Measurements from ENCODE around the gene HSPB1. TPM values are rescaled to one million over a fixed set of nuclear protein-coding genes. Genes with fewer than 3 reads are reported as not detected.

The HSPB1 gene
- total and polyA plus RNA-seq, 2 experiments from 2014 or later = 96.5 to 1,542 TPM

- in situ Hi-C loops (cut with MboI) = no loop called here
- H3K27ac ChIP-seq = no peak overlapping the region
Measured at GRCh38 chr7:76328389-76328788, 25.9 kb downstream of the HSPB1 start.

GRCh38 chr7:76329479-76329878, 27.0 kb downstream of the HSPB1 start:
- peaks cover 42% of the 10 kb centered on the region for H3F3A ChIP-seq (ENCODE audit: insufficient read depth)
- in situ Hi-C loops (cut with MboI) = no loop called here
- H3K4me2 ChIP-seq (ENCODE audit: unreplicated experiment) = no peak overlapping the region
- DNase-seq = no peak
- H4K20me1 ChIP-seq (ENCODE audit: insufficient read depth) = peaks cover 35% of the 10 kb centered on the region
- peaks cover 10% of the 10 kb centered on the region; the same call in 1 of the 2 replicates for H3K4me1 ChIP-seq (ENCODE audit: insufficient read depth)
- H3K36me3 ChIP-seq (ENCODE audit: low read depth) = peaks cover 39% of the 10 kb centered on the region
- no peak overlapping the region for H2AFZ ChIP-seq
- no peak overlapping the region for H3K9ac ChIP-seq
- WGBS, 2 experiments (ENCODE audit: low coverage in 1 of 2, low lambda C conversion rate in 2 of 2, missing lambda C conversion rate in 2 of 2) = 94 to 95% methylated on average over 27 to 29 of the region's 29 CpGs
- no peaks in the 10 kb centered on the region for H3K9me3 ChIP-seq (ENCODE audit: low read depth)
- no peaks in the 10 kb centered on the region for H3K9me2 ChIP-seq (ENCODE audit: insufficient read depth)
- H3K79me2 ChIP-seq (ENCODE audit: insufficient read depth) = peaks cover 99% of the 10 kb centered on the region
- no peak overlapping the region for H3K27ac ChIP-seq
- H3K4me3 ChIP-seq = no peak overlapping the region
- no peak for TF ChIP-seq EZH2phosphoT487 (IDR thresholded peaks at IDR 0.05; ENCODE audit: insufficient read depth, low read depth)
- no peak for TF ChIP-seq EZH2 (IDR thresholded peaks at IDR 0.05; ENCODE audit: insufficient read depth, poor library complexity, severe bottlenecking)
- no peaks in the 10 kb centered on the region for H3K27me3 ChIP-seq (replicated peaks; ENCODE audit: insufficient read depth)

More at GRCh38 chr7:76328389-76328788, 25.9 kb downstream of the HSPB1 start:
- H3K9ac ChIP-seq = no peak overlapping the region
- H3K36me3 ChIP-seq (ENCODE audit: low read depth) = peaks cover 39% of the 10 kb centered on the region
- H4K20me1 ChIP-seq (ENCODE audit: insufficient read depth) = peaks cover 25% of the 10 kb centered on the region
- no peaks in the 10 kb centered on the region for H3K9me2 ChIP-seq (ENCODE audit: insufficient read depth)
- WGBS, 2 experiments (ENCODE audit: low coverage in 1 of 2, low lambda C conversion rate in 2 of 2, missing lambda C conversion rate in 2 of 2) = 82 to 85% methylated on average over 15 of the region's 15 CpGs
- H3F3A ChIP-seq (ENCODE audit: insufficient read depth) = peaks cover 53% of the 10 kb centered on the region
- no peak overlapping the region for H3K4me3 ChIP-seq
- no peaks in the 10 kb centered on the region for H3K9me3 ChIP-seq (ENCODE audit: low read depth)
- no peak overlapping the region for H2AFZ ChIP-seq
- peaks cover 99% of the 10 kb centered on the region for H3K79me2 ChIP-seq (ENCODE audit: insufficient read depth)
- no peak for DNase-seq
- H3K27me3 ChIP-seq (replicated peaks; ENCODE audit: insufficient read depth) = no peaks in the 10 kb centered on the region
- no peak for TF ChIP-seq EZH2phosphoT487 (IDR thresholded peaks at IDR 0.05; ENCODE audit: insufficient read depth, low read depth)
- no peak for TF ChIP-seq EZH2 (IDR thresholded peaks at IDR 0.05; ENCODE audit: insufficient read depth, poor library complexity, severe bottlenecking)
- H3K4me2 ChIP-seq (ENCODE audit: unreplicated experiment) = no peak overlapping the region
- H3K4me1 ChIP-seq (ENCODE audit: insufficient read depth) = peaks cover 18% of the 10 kb centered on the region

DNA sequence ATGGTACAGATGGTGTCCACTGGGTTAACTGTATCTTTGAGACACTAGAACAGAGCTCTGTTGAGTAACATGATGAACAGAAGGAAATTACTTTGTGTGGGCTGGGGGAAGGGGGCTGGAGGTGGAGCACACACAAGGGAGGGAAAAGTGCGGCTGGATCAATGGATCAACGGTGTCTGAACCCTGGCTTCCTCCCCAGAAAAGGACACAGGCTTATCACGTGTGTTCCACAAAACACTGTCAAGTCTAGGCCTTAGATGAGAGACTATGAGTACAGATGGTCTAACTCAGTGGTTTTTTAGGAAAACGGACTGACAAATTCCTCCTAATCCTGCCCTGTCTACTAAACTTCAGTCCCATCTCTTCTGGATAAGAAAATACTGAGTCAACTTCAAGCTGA, 27.8 kb downstream of the HSPB1 start:
- Histone ChIP-seq H4K20me1 (ENCODE audit: insufficient read depth) (peaks cover 35% of the 10 kb centered on the region), H3K36me3 (ENCODE audit: low read depth) (peaks cover 37% of the 10 kb centered on the region)
- WGBS, 2 experiments (ENCODE audit: low coverage in 1 of 2, low lambda C conversion rate in 2 of 2, missing lambda C conversion rate in 2 of 2) = 58 to 59% methylated on average over 4 of the region's 4 CpGs

GRCh38 chr7:76330673-76331072, 28.2 kb downstream of the HSPB1 start:
- peaks cover 35% of the 10 kb centered on the region for H4K20me1 ChIP-seq (ENCODE audit: insufficient read depth)
- peaks cover 99% of the 10 kb centered on the region for H3K79me2 ChIP-seq (ENCODE audit: insufficient read depth)
- no peak overlapping the region for H3K9ac ChIP-seq
- no peak overlapping the region for H2AFZ ChIP-seq
- peaks cover 33% of the 10 kb centered on the region for H3K36me3 ChIP-seq (ENCODE audit: low read depth)
- peaks cover 36% of the 10 kb centered on the region for H3F3A ChIP-seq (ENCODE audit: insufficient read depth)
- TF ChIP-seq EZH2phosphoT487 (IDR thresholded peaks at IDR 0.05; ENCODE audit: insufficient read depth, low read depth) = no peak
- TF ChIP-seq EZH2 (IDR thresholded peaks at IDR 0.05; ENCODE audit: insufficient read depth, poor library complexity, severe bottlenecking) = no peak
- in situ Hi-C loops (cut with MboI) = no loop called here
- no peaks in the 10 kb centered on the region for H3K9me2 ChIP-seq (ENCODE audit: insufficient read depth)
- H3K4me3 ChIP-seq = no peak overlapping the region
- H3K27ac ChIP-seq = no peak overlapping the region
- H3K27me3 ChIP-seq (replicated peaks; ENCODE audit: insufficient read depth) = no peaks in the 10 kb centered on the region
- H3K4me1 ChIP-seq (ENCODE audit: insufficient read depth) = peaks cover 10% of the 10 kb centered on the region; the same call in 1 of the 2 replicates
- DNase-seq = no peak
- no peak overlapping the region for H3K4me2 ChIP-seq (ENCODE audit: unreplicated experiment)
- no peaks in the 10 kb centered on the region for H3K9me3 ChIP-seq (ENCODE audit: low read depth)
- WGBS, 2 experiments (ENCODE audit: low coverage in 1 of 2, low lambda C conversion rate in 2 of 2, missing lambda C conversion rate in 2 of 2) = 92 to 93% methylated on average over 5 of the region's 5 CpGs

More for the DNA sequence above, 27.8 kb downstream of the HSPB1 start:
- no peak overlapping the region for H3K9ac ChIP-seq
- peaks cover 10% of the 10 kb centered on the region; the same call in 1 of the 2 replicates for H3K4me1 ChIP-seq (ENCODE audit: insufficient read depth)
- in situ Hi-C loops (cut with MboI) = no loop called here
- no peak overlapping the region for H3K4me2 ChIP-seq (ENCODE audit: unreplicated experiment)
- H3F3A ChIP-seq (ENCODE audit: insufficient read depth) = peaks cover 37% of the 10 kb centered on the region
- no peaks in the 10 kb centered on the region for H3K27me3 ChIP-seq (replicated peaks; ENCODE audit: insufficient read depth)
- no peaks in the 10 kb centered on the region for H3K9me3 ChIP-seq (ENCODE audit: low read depth)
- no peak overlapping the region for H3K4me3 ChIP-seq
- H3K9me2 ChIP-seq (ENCODE audit: insufficient read depth) = no peaks in the 10 kb centered on the region
- no peak overlapping the region for H2AFZ ChIP-seq
- TF ChIP-seq EZH2phosphoT487 (IDR thresholded peaks at IDR 0.05; ENCODE audit: insufficient read depth, low read depth) = no peak
- TF ChIP-seq EZH2 (IDR thresholded peaks at IDR 0.05; ENCODE audit: insufficient read depth, poor library complexity, severe bottlenecking) = no peak
- no peak overlapping the region for H3K27ac ChIP-seq
- H3K79me2 ChIP-seq (ENCODE audit: insufficient read depth) = peaks cover 99% of the 10 kb centered on the region
- DNase-seq = no peak
